Purkinje cell (primary cell): ENCODE data around the gene OR7A17. TPM values are rescaled to one million over a fixed set of nuclear protein-coding genes. Genes with fewer than 3 reads are reported as not detected.

ENCODE experiments used
- polyA plus RNA-seq: library from polyadenylated mRNA; unstranded; fragments of >200 nt; fragmentation: Nextera tagmentation; gene quantifications from 2 replicates; pipeline ENCODE4 v1.2.1, GENCODE V29; 2014

OR7A17 gene
- not detected in 2 replicates for polyA plus RNA-seq

DNA sequence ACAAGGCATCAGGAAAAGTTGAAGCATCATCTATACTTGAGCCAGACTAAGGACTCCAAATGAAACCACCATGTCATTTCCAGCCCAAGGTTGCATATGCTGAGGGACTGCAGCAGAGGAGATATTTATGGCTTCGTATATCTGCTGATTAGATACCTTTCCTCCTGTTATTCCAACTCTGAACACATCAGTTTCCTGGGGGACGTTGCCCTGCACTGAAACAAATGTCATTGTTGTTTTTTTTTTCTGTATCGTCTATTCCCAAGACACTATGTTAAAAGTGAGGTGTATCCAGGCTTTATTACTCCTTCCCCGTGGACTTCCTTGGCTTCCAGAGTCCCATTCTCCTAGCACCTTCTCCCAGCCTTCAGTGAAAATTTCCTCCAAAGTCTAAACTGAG lies at the start of gene OR7A17:
TSS of gene OR7A17 (minus strand) at position 101 of the 400 bp plus-strand sequence. CDS start 4,777 bp downstream, outside the sequence.

DNA sequence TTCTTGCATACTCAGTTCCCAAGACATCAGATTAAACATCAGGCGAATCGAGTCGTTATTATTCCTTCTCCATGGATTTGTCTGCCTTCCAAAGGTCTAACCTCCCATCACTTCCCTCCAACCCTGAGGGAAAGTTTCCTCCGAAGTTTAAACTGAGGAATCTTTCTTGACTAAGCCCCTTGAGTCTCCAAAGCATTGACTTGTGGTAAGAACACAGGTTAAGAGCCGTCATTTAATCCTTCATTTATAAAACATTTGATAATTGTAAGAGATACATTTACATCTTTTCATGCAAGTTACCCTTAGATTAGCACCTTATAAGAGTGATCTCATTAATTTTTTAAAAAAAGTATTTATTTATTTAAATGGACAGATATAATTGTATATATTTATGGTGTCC lies 37.1 kb downstream of the OR7A17 start, which contains the start of gene OR7A10:
TSS of gene OR7A10 (minus strand) at position 101 of the 400 bp plus-strand sequence. CDS start 7,045 bp downstream, outside the sequence.

DNA sequence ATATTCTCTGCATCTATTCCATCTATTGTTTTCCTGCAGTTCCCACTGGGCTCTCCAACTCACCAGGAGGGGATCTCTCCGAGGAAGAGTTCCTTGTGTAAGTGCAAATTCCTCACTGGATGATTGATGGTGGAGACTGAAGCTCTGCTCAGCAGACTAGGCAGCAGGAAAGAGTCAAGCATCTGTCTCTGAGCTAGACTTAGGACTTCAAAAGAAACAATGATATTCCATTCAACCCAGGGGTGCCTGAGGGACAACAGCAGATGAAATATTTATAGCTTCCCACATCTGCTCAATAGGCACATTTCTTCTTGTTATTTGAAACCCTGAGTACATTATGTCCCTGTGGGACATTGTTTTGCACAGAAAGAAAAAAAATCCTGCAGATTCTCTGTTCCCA lies 50.9 kb downstream of the OR7A17 start, which contains the start of the genes OR7A5 and OR7C1:
TSS of gene OR7A5 (minus strand) at position 175 of the 400 bp plus-strand sequence. CDS start 6,944 bp downstream, outside the sequence.
TSS of gene OR7C1 (minus strand) at position 175 of the 400 bp plus-strand sequence. CDS start 35,049 bp downstream, outside the sequence.

Other genes starting within 250 kb of the OR7A17 start
- not detected in 2 replicates for gene ADGRE3, start 211.3 kb downstream of the OR7A17 start, polyA plus RNA-seq
- gene ZNF333, start 196.1 kb downstream of the OR7A17 start, polyA plus RNA-seq = 3.1 and 3.3 TPM in 2 replicates
- not detected in 2 replicates for gene ADGRE2, start 107.6 kb downstream of the OR7A17 start, polyA plus RNA-seq
- gene OR7A5, start 50.9 kb downstream of the OR7A17 start, polyA plus RNA-seq = not detected in 2 replicates
- gene OR7C1, start 50.9 kb downstream of the OR7A17 start, polyA plus RNA-seq = 0.09 and 0.10 TPM in 2 replicates
- not detected in 2 replicates for gene OR7A10, start 37.2 kb downstream of the OR7A17 start, polyA plus RNA-seq
- not detected in 2 replicates for gene OR7C2, start 55.4 kb upstream of the OR7A17 start, polyA plus RNA-seq
- 292 and 494 TPM in 2 replicates for gene SLC1A6, start 93.7 kb upstream of the OR7A17 start, polyA plus RNA-seq
- not detected in 2 replicates for gene CASP14, start 163.3 kb upstream of the OR7A17 start, polyA plus RNA-seq
- not detected in 2 replicates for gene OR1I1, start 196.1 kb upstream of the OR7A17 start, polyA plus RNA-seq
- not detected in 2 replicates for gene SYDE1, start 221.3 kb upstream of the OR7A17 start, polyA plus RNA-seq